Ecto neural progenitor cell (in vitro differentiated cells): ENCODE measurements around the gene RAB29.

ENCODE experiments used
- DNase-seq: peaks from one replicate; pipeline ENCODE4 v3.0.0-alpha.2; 2018; ENCODE audit warnings: low spot score

RAB29 gene

GRCh38 chr1:205794011-205794730, 18.9 kb upstream of the RAB29 start:
- DNase-seq = no peak

GRCh38 chr1:205792961-205793673, 17.8 kb upstream of the RAB29 start:
- peak; percentile 49 for DNase-seq

DNA sequence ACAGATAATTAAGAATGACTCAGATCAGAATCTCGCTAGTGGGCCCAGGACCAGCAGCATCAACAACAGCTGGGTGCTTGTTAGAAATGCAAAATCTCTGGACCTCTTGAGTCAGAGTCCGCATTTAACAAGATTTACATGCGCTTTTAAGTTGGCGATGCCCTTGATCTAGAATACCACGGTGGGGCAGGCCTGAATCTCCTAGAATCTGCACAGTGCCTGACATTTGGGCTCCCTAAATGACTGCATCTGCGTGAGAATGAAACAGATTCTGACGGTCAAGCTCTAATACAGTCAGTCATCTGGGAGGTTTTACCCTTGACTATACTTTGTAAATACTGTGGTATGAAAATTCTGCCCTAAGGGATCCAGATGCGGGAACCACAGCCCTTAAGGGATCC, 17.2 kb upstream of the RAB29 start:
- DNase-seq = no peak

DNA sequence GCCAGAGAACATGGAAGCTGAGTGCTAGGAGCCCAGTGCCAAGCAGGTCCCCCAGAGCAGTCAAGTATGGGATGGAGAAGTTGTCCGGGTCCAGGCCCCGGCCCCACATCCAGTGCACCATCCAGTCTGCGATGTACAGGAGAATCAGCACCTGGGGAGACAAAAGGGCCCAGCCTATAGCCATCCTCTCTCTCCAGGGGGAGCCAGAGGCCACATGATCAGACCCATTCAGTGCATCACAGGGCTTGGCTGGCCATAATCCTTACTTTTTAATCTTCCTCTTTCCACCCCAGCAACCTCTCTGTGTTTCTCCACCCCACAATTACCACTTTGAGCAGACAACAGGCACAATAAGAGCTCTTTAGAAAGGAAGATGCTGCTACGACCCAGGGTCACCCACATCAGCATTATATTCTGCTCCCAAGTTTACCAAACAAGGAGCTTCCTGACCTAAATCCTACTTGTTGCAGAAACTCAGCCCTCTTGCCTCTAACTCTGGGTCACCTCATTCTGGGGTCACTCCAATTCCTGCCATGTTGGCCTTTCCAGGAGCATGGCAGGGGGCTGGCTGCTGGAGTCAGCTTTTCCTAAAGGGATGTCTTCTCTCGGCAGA, 16.4 kb upstream of the RAB29 start:
- DNase-seq = peak; percentile 76

DNA sequence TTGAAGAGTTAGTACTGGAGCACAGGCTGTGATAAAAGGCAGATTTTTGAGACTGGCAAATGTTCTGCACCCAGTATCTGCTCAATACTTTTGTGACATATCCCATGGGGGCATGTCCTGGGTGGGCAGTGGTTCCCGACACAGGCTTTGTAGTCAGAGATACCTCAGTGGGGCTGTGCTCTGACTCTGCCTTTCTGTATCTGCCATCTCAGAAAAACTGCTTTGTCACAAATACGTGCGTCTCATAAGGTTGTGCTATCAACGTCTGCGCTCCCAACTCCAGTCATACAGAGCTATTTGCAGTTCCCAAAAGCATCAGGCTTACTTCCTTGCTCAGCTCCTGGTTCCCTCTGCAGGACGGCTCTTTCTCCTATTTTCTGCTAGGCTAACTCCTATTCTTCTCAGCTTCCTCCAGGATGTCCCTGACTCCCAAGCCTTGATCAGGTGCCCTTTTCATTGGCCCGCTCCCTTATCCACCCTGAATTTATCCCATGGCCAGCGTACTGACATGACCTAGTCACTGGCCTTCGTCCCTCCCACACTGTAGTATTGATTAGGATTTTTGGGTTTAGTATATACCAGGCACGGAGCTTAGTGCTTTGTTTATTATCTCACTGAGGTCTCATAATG, 12.1 kb upstream of the RAB29 start:
- peak; percentile 40 for DNase-seq

GRCh38 chr1:205786601-205787000, 11.3 kb upstream of the RAB29 start:
- DNase-seq = no peak

DNA sequence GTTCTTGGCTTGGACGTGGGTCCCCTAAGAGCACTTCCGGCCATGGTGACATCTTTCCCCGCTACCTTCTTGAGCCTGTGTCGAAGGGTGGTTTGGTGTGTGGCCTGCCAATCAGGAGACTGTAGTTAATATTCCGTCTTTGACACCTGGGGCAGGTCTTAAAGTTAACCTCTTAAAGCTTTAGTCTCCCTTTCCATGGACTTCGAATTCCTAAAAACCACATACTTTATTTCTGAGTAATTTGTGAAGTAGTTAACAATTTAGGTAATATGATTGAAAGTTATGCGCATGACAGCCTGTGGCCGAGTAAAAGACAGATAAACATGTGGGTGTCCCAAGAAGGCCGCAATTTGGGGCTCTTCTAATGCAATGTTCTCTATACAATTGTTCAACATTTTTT, 10.2 kb upstream of the RAB29 start:
- no peak for DNase-seq

GRCh38 chr1:205783904-205784303, 8.6 kb upstream of the RAB29 start:
- DNase-seq = no peak

GRCh38 chr1:205783433-205783795, 8.1 kb upstream of the RAB29 start:
- no peak for DNase-seq

DNA sequence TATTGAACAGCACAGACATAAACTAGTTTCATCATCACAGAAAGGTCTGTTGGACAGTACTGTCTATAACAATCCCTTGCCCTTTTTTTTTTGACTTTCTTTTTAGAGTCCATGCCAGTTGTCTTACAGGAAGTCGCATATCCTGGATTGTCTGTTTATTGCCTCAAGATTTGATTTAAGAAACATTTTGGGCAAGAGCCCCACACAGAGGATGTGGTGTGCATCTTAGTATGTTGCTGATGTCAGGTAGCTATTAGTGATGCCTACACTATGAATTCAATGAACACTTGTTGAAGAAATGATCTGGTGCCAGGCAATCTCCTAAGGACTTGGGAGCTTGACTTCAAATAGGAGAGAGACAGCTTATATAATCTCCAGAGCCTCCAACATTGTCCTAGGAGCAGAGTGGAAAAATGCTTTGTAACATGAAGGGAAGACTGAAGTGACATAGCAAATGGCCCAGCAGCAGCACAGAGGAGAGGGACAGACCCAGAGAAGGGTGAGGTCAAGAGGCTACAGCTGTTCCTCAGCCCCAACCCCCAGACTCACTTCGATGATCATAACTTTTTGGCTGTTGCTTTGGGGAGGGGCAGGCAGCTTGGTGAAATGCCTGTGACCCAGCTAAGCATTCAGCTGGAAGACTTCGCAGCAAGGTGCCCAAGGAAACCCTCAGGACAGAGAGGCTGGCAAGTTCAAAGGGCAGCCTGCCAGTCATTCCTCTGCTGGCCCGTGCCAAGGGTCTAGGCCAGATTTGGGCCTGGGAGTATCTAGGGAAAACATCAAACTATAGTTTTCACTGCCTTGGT, 7.5 kb upstream of the RAB29 start:
- no peak for DNase-seq

DNA sequence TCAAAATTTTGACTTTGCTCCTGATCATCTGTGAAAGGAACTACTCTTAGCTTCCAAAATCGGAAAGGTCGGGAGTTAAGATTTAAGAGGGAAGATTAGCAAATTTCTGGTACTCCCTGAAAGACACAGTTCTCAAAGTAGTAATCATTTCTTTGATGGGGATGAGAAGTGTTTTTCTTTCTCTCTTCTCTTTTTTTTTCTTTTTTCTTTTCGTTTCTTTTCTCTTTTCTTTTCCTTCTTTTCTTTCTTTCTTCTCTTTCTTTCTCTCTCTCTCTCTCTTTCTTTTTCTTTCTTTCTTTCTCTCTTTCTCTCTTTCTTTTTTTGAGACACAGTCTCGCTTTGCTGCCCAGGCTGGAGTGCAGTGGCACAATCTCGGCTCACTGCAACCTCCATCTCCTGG, 5.1 kb upstream of the RAB29 start:
- DNase-seq = no peak

DNA sequence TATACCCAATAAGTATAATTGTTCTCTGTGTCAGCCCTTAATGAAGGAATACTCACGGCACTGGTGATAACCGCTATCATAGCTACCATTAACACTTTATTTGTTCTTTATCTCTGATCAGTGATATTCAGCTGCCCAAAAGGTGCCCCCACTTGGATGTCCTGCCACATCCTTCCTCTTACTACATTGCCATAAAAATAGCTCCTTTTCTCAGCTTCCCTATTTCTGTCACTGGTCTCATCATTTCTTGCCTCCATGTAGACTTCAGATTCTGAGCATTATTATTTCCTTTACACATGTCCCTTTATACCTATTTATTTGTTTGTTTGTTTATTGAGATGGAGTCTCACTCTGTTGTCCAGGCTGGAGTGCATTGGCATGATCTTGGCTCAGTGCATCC, 2.7 kb upstream of the RAB29 start:
- DNase-seq = no peak

DNA sequence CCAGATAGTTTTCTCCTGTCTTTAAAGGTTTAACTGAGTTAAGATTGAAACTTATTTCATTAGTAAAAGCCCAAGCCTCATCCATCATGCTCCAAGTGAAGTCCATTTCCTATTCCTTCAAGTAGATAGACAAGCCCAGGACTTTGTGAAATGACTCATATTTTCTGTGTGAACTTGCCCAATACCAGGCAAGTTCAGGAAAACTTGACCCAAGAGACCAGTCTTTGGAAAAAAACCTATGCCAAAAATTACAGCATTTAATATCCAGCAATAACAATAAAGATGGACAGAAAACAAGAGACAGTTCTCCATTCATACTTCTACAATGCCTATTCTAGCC, 405 bp upstream of the RAB29 start:
- DNase-seq = no peak

DNA sequence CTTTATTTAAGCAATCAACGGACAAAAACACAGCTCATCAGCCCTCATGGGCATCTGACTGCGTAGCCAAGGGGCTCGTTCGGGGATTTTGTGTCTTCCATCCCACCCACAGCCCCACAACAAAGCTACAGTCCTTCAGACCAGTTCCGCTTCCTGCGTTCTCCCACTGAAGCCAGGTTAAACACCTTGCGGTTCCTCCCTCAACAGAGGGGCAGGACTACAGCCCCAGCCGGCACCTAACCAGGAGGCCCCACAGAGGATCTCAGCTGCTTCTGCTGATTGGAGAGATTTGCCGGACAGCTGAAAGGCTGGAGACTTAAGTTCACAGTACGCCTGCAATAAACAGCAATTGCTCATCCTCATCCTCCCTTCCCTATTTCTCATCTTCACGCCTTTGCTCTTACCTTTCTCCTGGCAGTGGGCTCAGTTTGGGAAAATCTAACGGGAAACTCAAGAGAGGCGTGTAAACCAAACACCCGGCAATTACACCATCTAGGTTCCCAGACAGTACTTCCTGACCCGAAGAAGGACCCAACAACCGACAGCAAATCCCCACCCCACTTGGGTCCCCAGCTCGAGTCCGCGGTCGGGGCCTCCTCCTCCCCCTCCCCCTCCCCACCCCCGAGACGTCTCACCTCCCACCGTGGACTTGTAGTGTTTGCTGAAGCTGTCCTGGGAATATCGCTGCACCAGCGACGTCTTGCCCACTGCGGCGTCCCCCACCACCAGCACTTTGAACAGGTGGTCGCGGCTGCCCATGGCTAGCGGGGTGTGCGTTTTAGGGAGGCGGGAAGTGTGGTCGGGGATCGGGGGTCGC, 876 bp downstream of the RAB29 start:
- DNase-seq = peak; percentile 57

DNA sequence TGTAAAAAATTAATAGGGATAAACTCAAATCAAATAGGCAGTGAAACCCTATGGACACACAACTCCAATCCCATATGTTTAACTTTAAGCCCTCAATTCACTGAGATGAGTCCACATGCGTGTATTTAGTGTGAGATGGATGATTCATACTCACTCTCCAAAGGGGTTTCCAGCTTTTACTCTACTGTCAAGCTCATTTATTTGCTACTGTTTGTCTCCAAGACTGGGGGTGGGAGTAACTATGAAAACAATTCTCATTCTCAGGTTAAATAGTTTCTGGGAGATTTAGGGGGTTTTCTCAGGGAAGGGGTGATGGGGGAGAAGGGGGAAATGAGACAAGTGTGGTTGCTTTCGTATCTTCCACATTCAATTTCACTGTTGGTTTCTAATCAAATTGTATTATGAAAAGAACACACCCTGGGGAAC, 2.7 kb downstream of the RAB29 start:
- DNase-seq = no peak

GRCh38 chr1:205770618-205771017, 4.7 kb downstream of the RAB29 start:
- no peak for DNase-seq

- DNase-seq = no peak
These were observed 5.5 kb downstream of the RAB29 start for GRCh38 chr1:205769641-205770365.

DNA sequence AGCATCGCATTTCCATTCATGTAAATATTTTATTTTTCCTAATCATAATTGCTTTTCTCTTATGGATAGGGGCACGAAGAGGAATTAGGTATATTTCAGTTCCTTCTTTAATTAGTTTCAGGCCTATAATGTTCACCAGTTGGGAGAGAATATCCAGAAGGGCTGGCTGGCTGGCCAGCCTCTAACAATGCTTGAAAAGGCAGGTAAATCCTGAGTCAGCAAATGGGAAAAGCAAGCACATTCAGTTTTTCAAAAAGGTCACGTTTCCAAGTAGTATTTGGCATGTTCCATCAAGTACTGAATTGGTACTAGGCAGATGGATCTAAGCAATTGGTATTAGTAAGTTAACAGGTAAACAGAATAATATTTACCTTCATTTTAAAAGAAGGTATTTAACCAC, 8.0 kb downstream of the RAB29 start:
- DNase-seq = no peak

- no peak for DNase-seq
These were observed 8.7 kb downstream of the RAB29 start for GRCh38 chr1:205766570-205766969.

DNA sequence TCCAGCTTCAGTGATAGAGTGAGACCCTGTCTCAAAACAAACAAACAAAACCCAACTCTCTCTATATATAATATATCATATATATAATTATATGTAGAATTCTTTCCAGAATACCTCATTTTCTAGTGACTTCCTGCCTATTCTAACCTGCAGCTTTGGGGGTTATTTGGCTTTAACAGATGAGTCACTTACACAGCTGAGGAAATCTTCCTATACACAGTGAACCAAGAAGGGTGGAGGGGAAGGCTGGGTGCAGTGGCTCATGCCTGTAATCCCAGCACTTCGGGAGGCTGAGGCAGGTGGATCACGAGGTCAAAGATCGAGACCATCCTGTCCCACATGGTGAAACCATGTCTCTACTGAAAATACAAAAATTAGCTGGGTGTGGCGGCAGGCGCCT, 9.2 kb downstream of the RAB29 start:
- no peak for DNase-seq

DNA sequence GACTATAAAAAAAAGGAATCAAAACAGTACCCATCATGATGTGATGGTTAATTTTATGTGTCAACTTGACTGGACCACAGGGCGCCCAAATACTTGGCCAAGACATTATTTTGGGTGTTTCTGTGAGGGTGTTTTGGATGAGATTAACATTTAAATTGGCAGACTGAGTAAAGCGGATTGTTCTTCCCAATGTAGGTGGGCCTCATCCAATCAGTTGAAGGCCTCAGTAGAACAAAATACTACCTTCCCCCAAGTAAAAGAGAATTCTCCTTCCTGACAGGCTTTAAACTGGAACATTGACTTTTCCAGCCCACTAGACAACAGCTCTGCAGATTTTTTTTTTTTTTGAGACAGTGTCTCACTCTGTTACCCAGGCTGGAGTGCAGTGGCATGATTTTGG, 10.7 kb downstream of the RAB29 start:
- no peak for DNase-seq
